IMR-90 (cell line): ENCODE data around the gene ROBO1. TPM values are rescaled to one million over a fixed set of nuclear protein-coding genes. Genes with fewer than 3 reads are reported as not detected.

Experiments used
- ATAC-seq: fragments of 200-7000 bp; cut with Tn5 transposase; 2 replicates; pipeline ENCODE4 v1.9.1; 2020; ENCODE audit warnings: low read depth, mild to moderate bottlenecking, moderate library complexity
- BruUV-seq: library from RNA; stranded (reverse); fragments of 400-500 nt; replicated peaks from 2 replicates; lab custom pipeline; 2021; lab: Mats Ljungman, UMichigan
- CTCF ChIA-PET: fragments of 300-600 bp; formaldehyde crosslinking; extraction: SDS; loops from one replicate; lab custom pipeline; 2021; ENCODE audit warnings: antibody characterized with exemption; lab: Yijun Ruan, JAX
- POLR2A ChIA-PET: fragments of 300-600 bp; sonication (Branson Sonifier 250); formaldehyde crosslinking; loops from one replicate; lab custom pipeline; 2022; ENCODE audit warnings: antibody characterized with exemption; ENCODE audit not compliant: unreplicated experiment; lab: Charles Lee
- DNase-seq: peaks from one replicate; pipeline ENCODE4 v3.0.0; 2013
- H2AFZ ChIP-seq: replicated peaks from 2 replicates; pipeline ENCODE3; 2013; ENCODE audit warnings: low read length, mild to moderate bottlenecking; ENCODE audit not compliant: poor library complexity
- H2AK5ac ChIP-seq: 2 replicates; pipeline ENCODE4 v1.6.1; 2013; ENCODE audit warnings: low read depth, low read length, inconsistent platforms
- H2AK9ac ChIP-seq: replicated peaks from 2 replicates; pipeline ENCODE3; 2013; ENCODE audit warnings: mild to moderate bottlenecking, low read depth, low read length, moderate library complexity; ENCODE audit not compliant: poor library complexity
- H2BK120ac ChIP-seq: 2 replicates; pipeline ENCODE4 v1.6.1; 2013; ENCODE audit warnings: low read depth, low read length, inconsistent platforms
- H2BK15ac ChIP-seq: 3 replicates; pipeline ENCODE4 v1.6.1; 2013; ENCODE audit warnings: low read depth, low read length, inconsistent platforms
- H2BK20ac ChIP-seq: 2 replicates; pipeline ENCODE4 v1.6.1; 2013; ENCODE audit warnings: low read depth, mild to moderate bottlenecking, inconsistent platforms, low read length, moderate library complexity
- H2BK5ac ChIP-seq: 2 replicates; pipeline ENCODE4 v1.6.1; 2013; ENCODE audit warnings: mild to moderate bottlenecking, low read depth, low read length, inconsistent platforms; ENCODE audit not compliant: poor library complexity, severe bottlenecking
- H3K14ac ChIP-seq: replicated peaks from 2 replicates; pipeline ENCODE4 v1.6.1; 2013; ENCODE audit warnings: low read depth, low read length, inconsistent platforms
- H3K18ac ChIP-seq: 2 replicates; pipeline ENCODE4 v1.6.1; 2013; ENCODE audit warnings: low read depth, low read length, control low read depth
- H3K23ac ChIP-seq: 2 replicates; pipeline ENCODE4 v1.6.1; 2013; ENCODE audit warnings: low read depth, low read length, inconsistent platforms
- H3K27ac ChIP-seq: 2 replicates; pipeline ENCODE4 v1.5.1; 2013; ENCODE audit warnings: mild to moderate bottlenecking, control low read depth, low read length; ENCODE audit not compliant: insufficient read depth
- H3K27me3 ChIP-seq: 2 replicates; pipeline ENCODE4 v1.6.1; 2013; ENCODE audit warnings: low read length; ENCODE audit not compliant: control insufficient read depth, insufficient read depth
- H3K36me3 ChIP-seq: 2 replicates; pipeline ENCODE4 v1.6.1; 2013; ENCODE audit warnings: low read length, mixed read lengths; ENCODE audit not compliant: control insufficient read depth, insufficient read depth
- H3K4ac ChIP-seq: 2 replicates; pipeline ENCODE4 v1.6.1; 2013; ENCODE audit warnings: low read depth, low read length, inconsistent platforms
- H3K4me1 ChIP-seq: 2 replicates; pipeline ENCODE4 v1.6.1; 2013; ENCODE audit warnings: low read length, mixed read lengths; ENCODE audit not compliant: control insufficient read depth, insufficient read depth
- H3K4me2 ChIP-seq: 2 replicates; pipeline ENCODE4 v1.6.1; 2013; ENCODE audit warnings: low read depth, mild to moderate bottlenecking, control low read depth, low read length, moderate library complexity
- H3K4me3 ChIP-seq: 2 replicates; pipeline ENCODE4 v1.5.1; 2013; ENCODE audit warnings: low read depth, mild to moderate bottlenecking, control low read depth, low read length, moderate library complexity; ENCODE audit not compliant: insufficient read depth
- H3K56ac ChIP-seq: 2 replicates; pipeline ENCODE4 v1.6.1; 2013; ENCODE audit warnings: low read length, inconsistent platforms; ENCODE audit not compliant: insufficient read depth; ENCODE audit errors: extremely low read depth
- H3K79me1 ChIP-seq, 2 experiments: 2 replicates each; pipeline ENCODE4 v1.6.1; 2013; ENCODE audit warnings: low read length in 2 of 2, inconsistent platforms in 1 of 2, low read depth in 1 of 2
- H3K9ac ChIP-seq: 2 replicates; pipeline ENCODE4 v1.6.1; 2013; ENCODE audit warnings: low read depth, low read length, control low read depth
- H3K9me1 ChIP-seq: 2 replicates; pipeline ENCODE4 v1.6.1; 2013; ENCODE audit warnings: low read length, inconsistent platforms; ENCODE audit not compliant: insufficient read depth
- H3K9me3 ChIP-seq: 2 replicates; pipeline ENCODE4 v1.6.1; 2013; ENCODE audit warnings: low read length; ENCODE audit not compliant: control insufficient read depth, insufficient read depth
- H4K20me1 ChIP-seq: 2 replicates; pipeline ENCODE4 v1.6.1; 2013; ENCODE audit warnings: low read length, inconsistent platforms; ENCODE audit not compliant: insufficient read depth
- H4K5ac ChIP-seq: 2 replicates; pipeline ENCODE4 v1.6.1; 2013; ENCODE audit warnings: mild to moderate bottlenecking, low read depth, low read length, control low read depth
- H4K8ac ChIP-seq, 2 experiments: 2 replicates each; pipeline ENCODE4 v1.6.1; 2013; ENCODE audit warnings: low read depth in 2 of 2, low read length in 2 of 2, control low read depth in 1 of 2, inconsistent platforms in 1 of 2
- H4K91ac ChIP-seq: 2 replicates; pipeline ENCODE4 v1.6.1; 2013; ENCODE audit warnings: low read depth, low read length, inconsistent platforms; ENCODE audit not compliant: insufficient read depth
- BHLHE40 ChIP-seq: fragments of 150-350 bp; IDR thresholded peaks from 2 replicates; pipeline ENCODE4 v1.6.1; 2016; ENCODE audit warnings: mild to moderate bottlenecking, low read depth, low read length
- CEBPB ChIP-seq: IDR thresholded peaks from 2 replicates; pipeline ENCODE4 v1.6.1; 2012; ENCODE audit warnings: low read depth, low read length, improper control_type of control experiment
- CHD1 ChIP-seq: IDR thresholded peaks from 2 replicates; pipeline ENCODE4 v1.6.1; 2012; ENCODE audit warnings: low read depth, low read length, improper control_type of control experiment
- CTCF ChIP-seq: conservative IDR thresholded peaks from 2 replicates; pipeline ENCODE4 v1.5.1; 2012; ENCODE audit warnings: mild to moderate bottlenecking, low read depth, low read length, improper control_type of control experiment
- FOS ChIP-seq: fragments of 150-350 bp; IDR thresholded peaks from 2 replicates; pipeline ENCODE4 v1.6.1; 2016; ENCODE audit warnings: low read depth, low read length
- MAZ ChIP-seq: IDR thresholded peaks from 2 replicates; pipeline ENCODE4 v1.6.1; 2012; ENCODE audit warnings: low read depth, mild to moderate bottlenecking, low read length, improper control_type of control experiment, moderate library complexity, borderline replicate concordance
- MXI1 ChIP-seq: IDR thresholded peaks from 2 replicates; pipeline ENCODE4 v1.6.1; 2012; ENCODE audit warnings: low read depth, mild to moderate bottlenecking, low read length, moderate library complexity, borderline replicate concordance
- NFE2L2 ChIP-seq: fragments of 150-350 bp; IDR thresholded peaks from 2 replicates; pipeline ENCODE4 v1.6.1; 2016; ENCODE audit warnings: low read depth, mild to moderate bottlenecking, low read length
- POLR2A ChIP-seq: IDR thresholded peaks from 2 replicates; pipeline ENCODE4 v1.6.1; 2012; ENCODE audit warnings: mild to moderate bottlenecking, low read depth, low read length
- RAD21 ChIP-seq: IDR thresholded peaks from 2 replicates; pipeline ENCODE4 v1.6.1; 2012; ENCODE audit warnings: low read length, improper control_type of control experiment
- RCOR1 ChIP-seq: IDR thresholded peaks from 2 replicates; pipeline ENCODE4 v1.6.1; 2012; ENCODE audit warnings: mild to moderate bottlenecking, low read length, improper control_type of control experiment; ENCODE audit not compliant: insufficient replicate concordance
- RFX5 ChIP-seq: IDR thresholded peaks from 2 replicates; pipeline ENCODE4 v1.8.0; 2012; ENCODE audit warnings: low read depth, mild to moderate bottlenecking, low read length, moderate library complexity
- SMC3 ChIP-seq: fragments of 150-350 bp; IDR thresholded peaks from 2 replicates; pipeline ENCODE4 v1.6.1; 2016; ENCODE audit warnings: low read depth, mild to moderate bottlenecking, antibody characterized with exemption, low read length, moderate library complexity
- USF2 ChIP-seq: fragments of 150-350 bp; IDR thresholded peaks from 2 replicates; pipeline ENCODE4 v1.6.1; 2017; ENCODE audit warnings: mild to moderate bottlenecking, antibody characterized with exemption, low read length, low read depth
- WGBS, 2 experiments: methylation state at CpG; one replicate each; pipeline versions ENCODE4 v1.1.5 to v1.1.7; 2013; ENCODE audit warnings: missing lambda C conversion rate in 2 of 2; ENCODE audit not compliant: insufficient read length in 1 of 2; ENCODE audit errors: extremely low coverage in 2 of 2; 5-methylcytosine and 5-hydroxymethylcytosine counted together
- dilution Hi-C: fragments of 300-500 bp; cut with HindIII; formaldehyde crosslinking; loops from one replicate; pipeline ENCODE4 v1.14.3; 2018; ENCODE audit warnings: low sequenced_read_pairs; ENCODE audit not compliant: unreplicated experiment
- in situ Hi-C: fragments of 300-500 bp; cut with MboI; formaldehyde crosslinking; loops from 3 replicates; pipeline ENCODE4 v1.14.3; 2019; ENCODE audit warnings: low sequenced_read_pairs, inconsistent platforms, mixed read lengths
- intact Hi-C: fragments of 100-400 bp; cut with micrococcal nuclease; formaldehyde crosslinking; loops from 2 replicates; pipeline ENCODE4 v1.10.0; 2022
- polyA plus RNA-seq, 3 experiments: library from polyadenylated mRNA; depleted of rRNA; stranded (reverse); fragments of >200 nt; gene quantifications; 2 replicates each; pipeline ENCODE4 v1.2.3, GENCODE V29; 2012; ENCODE audit warnings: low replicate concordance in 1 of 3
- total RNA-seq: library from RNA; depleted of rRNA; stranded (reverse); fragments of >200 nt; gene quantifications from 2 replicates; pipeline ENCODE4 v1.2.3, GENCODE V29; 2012

The ROBO1 gene
- total and polyA plus RNA-seq, 2 of the 4 experiments (the other 2 are of a cell fraction), result 24.1 to 53.9 TPM

DNA sequence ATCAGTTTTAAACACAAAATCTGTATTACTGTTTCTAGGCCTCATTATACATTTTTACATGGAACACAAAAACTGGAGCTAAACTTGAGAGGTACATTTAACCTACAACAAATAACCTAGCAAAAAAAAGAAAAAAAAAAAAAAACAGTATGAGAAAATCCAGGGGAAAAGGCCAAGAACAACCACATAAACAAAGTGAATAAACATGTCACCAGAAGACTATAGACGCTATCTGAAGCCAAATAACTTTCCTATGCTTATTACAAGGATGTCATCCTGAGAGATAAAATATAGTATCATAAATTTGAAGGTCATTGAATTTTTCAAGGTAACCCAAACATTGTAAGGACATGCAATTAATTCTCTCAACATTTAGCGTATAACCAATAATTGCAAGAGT, 911.6 kb downstream of the ROBO1 start:
- no peak overlapping the region for H2AK9ac ChIP-seq
- no peak overlapping the region; a peak in 1 of 4 replicates for H4K8ac ChIP-seq
- WGBS, 2 experiments, result no CpG with 5 or more reads among the region's 2 CpGs
- H2BK20ac ChIP-seq, result no peak overlapping the region
- TF ChIP-seq RFX5, result no peak
- TF ChIP-seq CTCF, result no peak
- no peak for TF ChIP-seq RAD21
- no peak for TF ChIP-seq CEBPB
- TF ChIP-seq BHLHE40, result no peak
- TF ChIP-seq MXI1, result no peak
- no peak for TF ChIP-seq MAZ
- no peak for TF ChIP-seq NFE2L2
- TF ChIP-seq USF2, result no peak
- TF ChIP-seq FOS, result no peak
- TF ChIP-seq CHD1, result no peak
- TF ChIP-seq SMC3, result no peak
- TF ChIP-seq RCOR1, result no peak
- no peak for TF ChIP-seq POLR2A
- H3K79me1 ChIP-seq, result peaks cover 8 to 12% of the 10 kb centered on the region in 2 experiments; a peak in 2 of 4 replicates
- no peak overlapping the region for H2BK120ac ChIP-seq
- ChIA-PET CTCF (no interaction called here), POLR2A (no interaction called here)
- H3K4me2 ChIP-seq, result no peak overlapping the region
- no peaks in the 10 kb centered on the region for H3K9me3 ChIP-seq
- ATAC-seq, result no peak
- no peak overlapping the region for H3K56ac ChIP-seq
- no peaks in the 10 kb centered on the region for H4K20me1 ChIP-seq
- no peak overlapping the region for H4K5ac ChIP-seq
- H3K23ac ChIP-seq, result no peak overlapping the region
- no peak overlapping the region for H3K18ac ChIP-seq
- dilution Hi-C loops, result no loop called here
- no peak overlapping the region for H4K91ac ChIP-seq
- H3K4me3 ChIP-seq, result no peak overlapping the region
- H2AFZ ChIP-seq, result no peak overlapping the region
- intact Hi-C loops, result no loop called here
- H3K9ac ChIP-seq, result no peak overlapping the region
- no peaks in the 10 kb centered on the region for H3K36me3 ChIP-seq
- H2BK15ac ChIP-seq, result no peak overlapping the region
- H2BK5ac ChIP-seq, result no peak overlapping the region
- DNase-seq, result no peak
- H3K14ac ChIP-seq, result no peak overlapping the region
- peaks cover 6% of the 10 kb centered on the region for H3K9me1 ChIP-seq
- BruUV-seq, result no TSS peak
- H3K4ac ChIP-seq, result no peak overlapping the region
- H3K4me1 ChIP-seq, result peaks cover 3% of the 10 kb centered on the region
- no peak overlapping the region for H3K27ac ChIP-seq
- H3K27me3 ChIP-seq, result no peaks in the 10 kb centered on the region
- in situ Hi-C loops, result no loop called here
- H2AK5ac ChIP-seq, result no peak overlapping the region
